HG03354 (cell line): ENCODE measurements around the gene PTPRD.

ENCODE experiments used
- ATAC-seq: cut with Tn5 transposase; IDR thresholded peaks from one replicate; pipeline ENCODE4 v1.9.1; 2021; ENCODE audit warnings: mild to moderate bottlenecking; ENCODE audit not compliant: unreplicated experiment, poor library complexity, severe bottlenecking

The PTPRD gene

GRCh38 chr9:9299134-9299533 is 1313.7 kb downstream of the PTPRD start:
- ATAC-seq, result no peak

GRCh38 chr9:9286001-9286400 is 1326.8 kb downstream of the PTPRD start:
- ATAC-seq, result no peak

GRCh38 chr9:9284201-9284600 is 1328.6 kb downstream of the PTPRD start:
- ATAC-seq, result no peak

GRCh38 chr9:9283159-9283986 is 1329.4 kb downstream of the PTPRD start:
- no peak for ATAC-seq

- no peak for ATAC-seq
Measured at GRCh38 chr9:9275601-9276000, 1337.2 kb downstream of the PTPRD start.

- ATAC-seq, result no peak
Measured at GRCh38 chr9:9257999-9258498, 1354.8 kb downstream of the PTPRD start.

GRCh38 chr9:9246726-9247125 is 1366.1 kb downstream of the PTPRD start:
- ATAC-seq, result no peak

- no peak for ATAC-seq
Measured at GRCh38 chr9:9231946-9232345, 1380.9 kb downstream of the PTPRD start.

GRCh38 chr9:9229269-9229668 is 1383.5 kb downstream of the PTPRD start:
- ATAC-seq, result no peak

- no peak for ATAC-seq
Measured at GRCh38 chr9:9223175-9223574, 1389.6 kb downstream of the PTPRD start.

GRCh38 chr9:9222730-9223129 is 1390.1 kb downstream of the PTPRD start:
- no peak for ATAC-seq

- ATAC-seq, result no peak
Measured at GRCh38 chr9:9216934-9217333, 1395.9 kb downstream of the PTPRD start.

GRCh38 chr9:9215050-9215449 is 1397.8 kb downstream of the PTPRD start:
- ATAC-seq, result no peak

GRCh38 chr9:9214066-9214465 is 1398.7 kb downstream of the PTPRD start:
- ATAC-seq, result no peak

GRCh38 chr9:9212963-9213362 is 1399.8 kb downstream of the PTPRD start:
- no peak for ATAC-seq

GRCh38 chr9:9202276-9202675 is 1410.5 kb downstream of the PTPRD start:
- no peak for ATAC-seq

- no peak for ATAC-seq
Measured at GRCh38 chr9:9186086-9186485, 1426.7 kb downstream of the PTPRD start.

- ATAC-seq, result no peak
Measured at GRCh38 chr9:9182431-9182830, 1430.4 kb downstream of the PTPRD start.

- ATAC-seq, result no peak
Measured at GRCh38 chr9:9177081-9177480, 1435.7 kb downstream of the PTPRD start.

GRCh38 chr9:9174358-9174757 is 1438.4 kb downstream of the PTPRD start:
- ATAC-seq, result no peak

- ATAC-seq, result no peak
Measured at GRCh38 chr9:9173264-9173663, 1439.5 kb downstream of the PTPRD start.
